ENCODE data around the gene SEMA3E.
"Not testable (repeated sequence)": the region's sequence is repeated elsewhere in the genome, so short reads cannot be mapped to it uniquely, and the experiment has no call there.

SEMA3E gene

GRCh38 chr7:83648464-83649241 lies at the start of gene SEMA3E:
TSS of gene SEMA3E (minus strand) at chr7:83649139.
- DNase-seq (ENCODE audit: extremely low read depth in 1 of 2, low read depth in 1 of 2) = no peak

DNA sequence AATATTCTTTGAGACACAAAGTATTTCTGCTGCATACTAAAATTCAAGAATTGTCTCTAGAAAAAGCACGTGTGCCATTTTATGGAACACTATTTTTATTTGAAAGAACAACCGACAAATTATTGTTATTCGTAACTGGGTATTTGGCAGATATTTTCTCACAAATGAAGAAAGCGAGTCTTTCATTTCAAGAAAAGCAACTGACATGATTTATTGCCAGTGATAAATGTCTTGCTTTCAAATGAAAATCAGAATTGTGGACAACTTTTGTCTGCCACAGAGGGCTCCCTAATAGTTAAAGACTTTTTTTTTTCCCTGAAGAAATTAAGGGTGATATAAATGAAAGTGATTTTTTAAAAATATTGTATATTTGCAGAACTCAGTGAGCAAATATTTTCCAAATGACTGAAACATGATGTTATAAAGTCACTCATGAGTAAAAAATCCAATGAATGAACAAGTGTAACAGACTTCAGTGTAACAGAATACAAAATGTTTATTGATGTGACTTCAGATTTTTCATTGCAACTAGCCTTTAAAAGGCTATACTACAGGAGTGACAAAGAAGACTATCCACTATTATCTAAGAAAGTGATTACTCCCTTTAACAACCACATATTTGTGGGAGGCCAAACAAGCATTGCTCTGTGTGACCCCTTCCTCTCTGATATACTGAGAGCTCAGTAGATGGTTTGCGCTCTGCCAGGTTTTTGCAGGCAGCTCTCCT lies 49.0 kb upstream of the SEMA3E start:
- no peak for DNase-seq (ENCODE audit: extremely low read depth in 1 of 2, low read depth in 1 of 2)

DNA sequence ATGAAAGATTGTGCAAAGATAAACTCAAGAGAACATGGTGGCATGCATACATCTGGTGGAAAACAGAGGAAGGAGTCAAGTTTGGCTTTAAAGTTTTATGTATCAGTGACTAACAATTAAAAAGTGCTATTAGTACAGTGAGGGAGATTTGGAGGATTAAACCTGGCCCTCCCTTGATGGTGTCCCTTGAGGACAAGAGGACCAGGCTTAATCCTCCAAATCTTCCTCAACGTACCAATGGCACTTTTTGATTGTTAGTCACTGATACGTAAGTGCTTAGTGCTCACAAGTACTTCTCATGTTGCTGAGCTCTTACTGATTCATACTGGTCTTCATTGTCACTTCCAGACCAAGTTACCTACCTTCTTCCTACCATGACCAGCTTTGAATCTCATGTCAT lies 47.2 kb upstream of the SEMA3E start:
- DNase-seq (ENCODE audit: extremely low read depth in 1 of 2, low read depth in 1 of 2) = no peak

GRCh38 chr7:83695128-83695960 lies 46.4 kb upstream of the SEMA3E start:
- DNase-seq (ENCODE audit: extremely low read depth in 1 of 2, low read depth in 1 of 2) = no peak

DNA sequence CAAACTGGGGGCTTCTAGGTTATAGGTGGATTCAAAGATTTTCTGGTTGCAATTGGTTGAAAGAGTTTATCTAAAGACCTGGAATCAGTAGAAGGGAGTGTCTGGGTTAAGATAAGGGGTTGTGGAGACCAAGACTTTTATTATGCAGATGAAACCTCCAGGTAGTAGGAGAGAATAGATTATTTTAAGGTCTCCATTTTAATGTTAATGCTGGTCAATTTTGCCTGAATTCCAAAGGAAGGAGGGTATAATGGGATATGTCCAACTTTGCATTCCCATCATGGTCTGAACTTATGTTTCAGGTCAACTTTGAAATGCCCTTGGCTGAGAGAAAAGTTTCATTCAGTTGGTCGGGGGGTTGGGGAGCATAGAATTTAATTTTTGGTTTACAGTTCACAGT lies 44.3 kb upstream of the SEMA3E start:
- DNase-seq (ENCODE audit: extremely low read depth in 1 of 2, low read depth in 1 of 2) = no peak

DNA sequence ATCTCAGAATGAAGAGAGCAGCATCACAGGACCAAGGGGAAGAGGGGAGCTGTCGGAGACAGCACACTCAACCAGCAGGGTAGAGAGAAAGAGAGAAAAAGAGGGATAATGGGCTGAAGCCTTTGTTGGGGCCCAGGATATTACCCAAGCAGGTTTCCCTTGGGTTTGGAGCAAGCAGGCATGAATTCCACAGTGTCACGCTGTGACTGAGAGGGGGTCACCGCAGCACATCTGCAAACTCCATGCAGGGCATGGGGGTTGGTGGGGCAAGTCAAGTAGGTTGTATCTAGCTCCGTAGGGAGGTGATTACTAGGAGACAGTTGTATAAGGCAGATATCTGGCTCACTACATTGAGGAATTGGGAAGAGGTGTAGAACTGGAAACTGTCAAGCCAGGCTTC lies 42.2 kb upstream of the SEMA3E start:
- no peak for DNase-seq (ENCODE audit: extremely low read depth in 1 of 2, low read depth in 1 of 2)

DNA sequence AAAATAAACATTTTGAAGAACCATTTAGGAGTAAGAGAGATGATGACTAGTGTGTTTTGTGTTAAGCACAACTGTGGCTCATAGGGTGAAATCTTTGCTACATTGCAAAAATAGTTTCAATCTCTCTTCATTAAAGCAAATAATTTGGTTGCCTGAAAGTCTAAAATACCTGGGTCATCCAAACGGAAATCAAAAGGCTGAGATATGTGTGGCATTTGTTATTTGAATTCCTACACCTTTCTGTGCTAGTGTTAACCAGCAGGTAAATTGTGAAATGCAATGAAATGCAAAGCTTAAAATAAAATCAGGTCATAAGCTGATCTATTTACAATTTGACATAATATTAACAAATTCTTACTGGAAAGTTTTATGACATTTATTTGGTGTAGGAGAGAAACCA lies 40.9 kb upstream of the SEMA3E start:
- DNase-seq (ENCODE audit: extremely low read depth in 1 of 2, low read depth in 1 of 2) = no peak

DNA sequence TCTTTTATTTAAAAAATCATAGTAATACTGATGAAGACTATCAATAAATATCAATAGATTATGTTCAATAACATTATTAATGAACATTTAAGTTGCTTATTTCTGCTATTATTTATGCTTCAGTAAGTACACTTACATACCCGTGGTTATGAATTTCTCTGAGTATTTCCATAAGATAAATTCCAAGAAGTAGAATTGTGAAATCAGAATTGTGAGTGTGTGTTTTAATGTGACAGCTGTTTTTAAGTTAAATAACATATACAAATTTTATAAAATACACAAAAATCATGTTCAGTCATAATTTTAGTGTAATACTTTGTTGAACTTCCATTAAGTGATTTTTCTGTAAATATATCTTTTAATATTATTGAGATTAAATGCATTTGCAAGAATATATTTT lies 37.5 kb upstream of the SEMA3E start:
- DNase-seq (ENCODE audit: extremely low read depth in 1 of 2, low read depth in 1 of 2) = no peak

- DNase-seq (ENCODE audit: extremely low read depth in 1 of 2, low read depth in 1 of 2) = no peak
Observed at GRCh38 chr7:83684928-83685327, 36.0 kb upstream of the SEMA3E start.

DNA sequence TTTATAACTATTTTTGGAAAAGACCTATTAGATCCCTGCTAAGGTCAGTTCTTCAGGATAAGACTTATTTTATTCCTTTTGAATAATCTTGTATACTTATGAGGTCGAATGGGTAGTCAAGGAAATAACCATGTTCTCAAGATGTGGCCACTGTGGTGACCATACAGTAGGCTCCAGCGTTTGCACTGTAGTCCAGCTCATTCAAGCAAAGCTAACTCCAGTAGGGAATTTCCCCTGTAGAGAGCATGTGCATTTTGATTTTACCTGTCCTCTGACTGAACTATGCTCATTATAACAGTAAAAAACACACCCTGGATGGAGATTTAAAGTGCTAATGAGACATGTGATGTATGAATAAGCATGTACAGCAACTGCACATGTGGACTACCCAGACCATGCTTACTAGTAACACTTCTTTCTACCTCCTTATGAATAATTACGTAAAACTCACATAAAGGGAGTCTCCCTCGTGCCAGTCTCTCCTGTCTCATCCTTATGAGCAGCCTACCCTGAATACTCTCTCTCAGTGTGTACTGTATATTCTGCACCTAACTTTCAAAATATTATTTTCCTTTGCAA lies 32.4 kb upstream of the SEMA3E start:
- no peak for DNase-seq (ENCODE audit: extremely low read depth in 1 of 2, low read depth in 1 of 2)

GRCh38 chr7:83677180-83677866 lies 28.4 kb upstream of the SEMA3E start:
- no peak for DNase-seq (ENCODE audit: extremely low read depth in 1 of 2, low read depth in 1 of 2)

- DNase-seq (ENCODE audit: extremely low read depth in 1 of 2, low read depth in 1 of 2) = not testable (repeated sequence)
Observed at GRCh38 chr7:83673291-83673690, 24.4 kb upstream of the SEMA3E start.

DNA sequence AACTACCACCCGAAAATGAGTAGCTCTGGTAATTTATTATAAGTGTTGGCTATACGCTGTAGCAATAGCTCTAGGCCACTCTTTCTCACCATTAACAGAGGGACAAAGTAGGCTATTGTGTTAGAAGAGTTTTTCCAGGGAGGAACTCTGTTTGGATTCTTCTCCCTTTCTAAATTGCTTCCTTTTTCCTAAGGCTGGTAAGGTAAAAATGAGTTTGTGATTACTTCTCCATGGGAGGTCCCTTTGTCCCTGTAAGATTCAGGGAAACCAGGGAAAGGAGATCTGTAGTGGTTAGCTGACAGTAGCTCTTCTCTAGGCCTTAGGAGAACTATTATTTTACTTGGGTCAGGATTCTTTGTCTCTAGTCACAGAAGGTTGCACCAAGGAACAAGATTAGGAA lies 23.2 kb upstream of the SEMA3E start:
- no peak for DNase-seq (ENCODE audit: extremely low read depth in 1 of 2, low read depth in 1 of 2)

DNA sequence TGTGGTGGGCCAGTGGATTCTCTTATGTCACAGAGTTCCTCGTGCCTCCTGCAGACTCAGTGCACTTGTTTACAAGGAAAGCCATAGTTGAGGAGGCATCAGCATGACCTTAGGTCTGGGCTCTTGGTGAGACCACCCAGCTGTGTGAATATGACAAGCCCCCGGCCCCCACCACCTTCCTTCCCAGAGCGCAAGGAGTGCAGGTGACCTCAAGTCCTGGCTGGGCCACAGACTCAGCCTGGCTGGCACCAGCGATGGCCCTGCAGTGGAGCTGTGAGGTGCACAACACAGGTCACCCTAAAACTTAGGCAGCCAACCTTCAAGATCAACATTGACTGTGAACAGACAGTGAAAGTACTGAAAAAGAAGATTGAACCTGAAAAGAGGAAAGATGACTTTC lies 14.2 kb upstream of the SEMA3E start:
- no peak for DNase-seq (ENCODE audit: extremely low read depth in 1 of 2, low read depth in 1 of 2)

- DNase-seq (ENCODE audit: extremely low read depth in 1 of 2, low read depth in 1 of 2) = no peak
Observed at GRCh38 chr7:83658126-83658525, 9.2 kb upstream of the SEMA3E start.

- no peak for DNase-seq (ENCODE audit: extremely low read depth in 1 of 2, low read depth in 1 of 2)
Observed at GRCh38 chr7:83655951-83656556, 7.1 kb upstream of the SEMA3E start.

DNA sequence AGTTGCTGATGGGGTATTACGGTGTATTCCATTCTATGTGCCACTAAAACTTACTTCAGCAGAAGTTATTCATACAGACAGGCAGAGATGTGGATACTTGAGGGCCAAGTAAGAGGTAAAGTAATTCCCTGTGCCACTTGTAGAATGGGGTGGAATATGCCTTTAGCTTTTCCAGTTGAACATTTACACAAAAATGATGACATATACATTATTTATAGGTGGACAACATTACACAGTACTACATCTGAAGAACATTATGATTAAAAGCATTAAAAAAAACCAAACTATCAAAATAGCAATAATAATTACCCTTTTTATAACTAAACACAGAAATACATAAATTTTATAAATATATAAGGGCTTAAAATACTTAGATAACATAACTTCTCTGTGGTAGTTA lies 3.5 kb upstream of the SEMA3E start:
- DNase-seq (ENCODE audit: extremely low read depth in 1 of 2, low read depth in 1 of 2) = no peak

DNA sequence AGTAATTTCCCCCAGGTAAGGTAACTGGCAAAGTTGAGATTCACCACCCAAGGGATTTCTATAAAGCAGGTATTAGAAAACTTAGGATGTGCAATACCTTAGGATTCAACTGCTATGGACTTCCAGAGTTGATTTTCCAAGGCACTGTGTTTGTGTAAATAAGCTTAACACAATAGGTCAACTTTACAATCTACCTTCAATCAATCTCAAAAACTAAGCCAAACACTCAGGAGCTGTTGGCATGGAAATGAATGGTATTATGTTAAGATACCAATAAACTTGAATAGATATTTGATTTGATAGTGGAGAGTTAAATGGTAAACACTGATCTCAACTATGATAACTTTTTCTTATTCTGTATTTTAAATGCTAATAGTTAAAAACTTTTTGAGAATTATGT lies 762 bp upstream of the SEMA3E start:
- no peak for DNase-seq (ENCODE audit: extremely low read depth in 1 of 2, low read depth in 1 of 2)

- DNase-seq (ENCODE audit: extremely low read depth in 1 of 2, low read depth in 1 of 2) = no peak
Observed at GRCh38 chr7:83646027-83646426, 2.9 kb downstream of the SEMA3E start.

DNA sequence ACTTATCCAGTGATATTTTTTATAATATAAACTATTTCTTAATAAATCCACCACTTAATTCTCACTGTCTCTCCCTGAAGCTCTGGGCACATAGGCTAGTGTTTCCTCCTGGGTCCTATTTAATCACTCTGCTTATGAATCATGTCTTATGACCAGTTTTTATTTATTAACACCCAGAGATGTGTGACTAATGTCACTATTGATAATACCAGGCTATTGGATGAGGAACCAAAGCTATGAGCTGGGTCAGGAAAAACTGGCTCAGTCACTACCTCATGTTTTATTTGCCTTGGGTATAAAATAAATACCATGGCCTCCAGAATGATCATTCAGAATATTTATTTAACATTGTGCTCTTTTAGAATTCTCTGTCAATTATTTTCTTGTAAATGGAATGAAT lies 5.2 kb downstream of the SEMA3E start:
- DNase-seq (ENCODE audit: extremely low read depth in 1 of 2, low read depth in 1 of 2) = no peak

All from activated CD8-positive, alpha-beta memory T cell treated with anti-CD3 and anti-CD28 coated beads for 1 hour (primary cell).